Prostate gland (tissue), 2 donors: Measurements from ENCODE around the gene NTM.

Experiments used
- CTCF ChIP-seq, 4 experiments: fragments of 200-600 bp in 2 of 4; fragments of 450-650 bp in 2 of 4; sonication (generic) in 2 of 4; IDR thresholded peaks; 1 replicate in 3 of 4; 2 replicates in 1 of 4; pipeline ENCODE4 v1.5.1; 2016 to 2019; ENCODE audit warnings: antibody characterized with exemption in 4 of 4, mild to moderate bottlenecking in 2 of 4, moderate library complexity in 2 of 4
- POLR2A ChIP-seq: fragments of 450-650 bp; IDR thresholded peaks from one replicate; pipeline ENCODE4 v1.6.1; 2016; ENCODE audit warnings: antibody characterized with exemption, mild to moderate bottlenecking

GRCh38 chr11:131904756-131905155 lies 534.3 kb downstream of the NTM start:
- TF ChIP-seq POLR2A (no peak), CTCF (IDR thresholded peaks at IDR 0.05) (no peak)
